SK-N-MC (cell line): ENCODE measurements around the gene SLC43A1.

Source experiments
- EZH2 ChIP-seq: fragments of 200-600 bp; sonication (generic); IDR thresholded peaks from one replicate; pipeline ENCODE4 v1.6.1; 2017; ENCODE audit warnings: antibody characterized with exemption
- FOXP2 ChIP-seq: optimal IDR thresholded peaks from 2 replicates; pipeline ENCODE3; 2011; ENCODE audit warnings: mild to moderate bottlenecking, moderate library complexity; ENCODE audit not compliant: insufficient read depth; ENCODE audit errors: extremely low read length, control extremely low read depth
- POLR2AphosphoS5 ChIP-seq: IDR thresholded peaks from 2 replicates; pipeline ENCODE4 v1.6.1; 2012; ENCODE audit warnings: mild to moderate bottlenecking, low read depth, low read length, borderline replicate concordance

GRCh38 chr11:57471496-57471895 is 44.0 kb downstream of the SLC43A1 start:
- no peak for TF ChIP-seq POLR2AphosphoS5
- TF ChIP-seq EZH2, result no peak
- no peak for TF ChIP-seq FOXP2
